Ascending aorta (tissue), 2 donors: ENCODE measurements around the gene CCR3. TPM values are rescaled to one million over a fixed set of nuclear protein-coding genes. Genes with fewer than 3 reads are reported as not detected.

ENCODE experiments used
- DNase-seq, 2 donors: peaks; one replicate each; pipeline ENCODE4 v3.0.0-alpha.2; 2019; ENCODE audit warnings: low spot score in 2 of 2
- H3K27ac ChIP-seq, 2 donors: fragments of 200-600 bp; sonication (generic); one replicate each; pipeline ENCODE4 v1.5.1; 2016 to 2017; ENCODE audit warnings: mild to moderate bottlenecking in 1 of 2
- H3K27me3 ChIP-seq: fragments of 200-600 bp; sonication (generic); one replicate; pipeline ENCODE4 v1.5.1; 2017
- H3K36me3 ChIP-seq, 2 donors: fragments of 200-600 bp; sonication (generic); one replicate each; pipeline ENCODE4 v1.5.1; 2016
- H3K4me1 ChIP-seq, 2 donors: fragments of 200-600 bp; sonication (generic); one replicate each; pipeline ENCODE4 v1.5.1; 2016 to 2017; ENCODE audit warnings: mild to moderate bottlenecking in 1 of 2
- H3K4me3 ChIP-seq, 2 donors: fragments of 200-600 bp; sonication (generic); one replicate each; pipeline ENCODE4 v1.5.1; 2016 to 2017; ENCODE audit warnings: mild to moderate bottlenecking in 1 of 2
- H3K9me3 ChIP-seq, 2 donors: fragments of 200-600 bp; sonication (generic); one replicate each; pipeline ENCODE4 v1.5.1; 2016
- intact Hi-C: fragments of 100-400 bp; cut with DNase I; formaldehyde crosslinking; loops from one replicate; pipeline ENCODE4 v1.15.1; 2023
- total RNA-seq: library from RNA; depleted of rRNA; stranded (reverse); fragments of >200 nt; gene quantifications from one replicate; pipeline ENCODE4 v1.1.0, GENCODE V29; 2016
- TF ChIP-seq, protein P1 (sequence below), 3 experiments: fragments of 200-600 bp in 2 of 3; fragments of 450-650 bp in 1 of 3; sonication (generic) in 2 of 3; IDR thresholded peaks; one replicate each; pipeline ENCODE4 v1.5.1; 2016 to 2019; ENCODE audit warnings: antibody characterized with exemption in 3 of 3, mild to moderate bottlenecking in 1 of 3, moderate library complexity in 1 of 3

The CCR3 gene
- total RNA-seq, 1 donor from 2014 or later: not detected

- TF ChIP-seq, protein P1, sequence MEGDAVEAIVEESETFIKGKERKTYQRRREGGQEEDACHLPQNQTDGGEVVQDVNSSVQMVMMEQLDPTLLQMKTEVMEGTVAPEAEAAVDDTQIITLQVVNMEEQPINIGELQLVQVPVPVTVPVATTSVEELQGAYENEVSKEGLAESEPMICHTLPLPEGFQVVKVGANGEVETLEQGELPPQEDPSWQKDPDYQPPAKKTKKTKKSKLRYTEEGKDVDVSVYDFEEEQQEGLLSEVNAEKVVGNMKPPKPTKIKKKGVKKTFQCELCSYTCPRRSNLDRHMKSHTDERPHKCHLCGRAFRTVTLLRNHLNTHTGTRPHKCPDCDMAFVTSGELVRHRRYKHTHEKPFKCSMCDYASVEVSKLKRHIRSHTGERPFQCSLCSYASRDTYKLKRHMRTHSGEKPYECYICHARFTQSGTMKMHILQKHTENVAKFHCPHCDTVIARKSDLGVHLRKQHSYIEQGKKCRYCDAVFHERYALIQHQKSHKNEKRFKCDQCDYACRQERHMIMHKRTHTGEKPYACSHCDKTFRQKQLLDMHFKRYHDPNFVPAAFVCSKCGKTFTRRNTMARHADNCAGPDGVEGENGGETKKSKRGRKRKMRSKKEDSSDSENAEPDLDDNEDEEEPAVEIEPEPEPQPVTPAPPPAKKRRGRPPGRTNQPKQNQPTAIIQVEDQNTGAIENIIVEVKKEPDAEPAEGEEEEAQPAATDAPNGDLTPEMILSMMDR (IDR thresholded peaks at IDR 0.05): no peak
- Histone ChIP-seq H3K27ac (no peak overlapping the region), H3K4me3 (no peak overlapping the region), H3K4me1 (no peaks in the 10 kb centered on the region), H3K27me3 (no peaks in the 10 kb centered on the region), H3K36me3 (no peaks in the 10 kb centered on the region), H3K9me3 (no peaks in the 10 kb centered on the region)
- intact Hi-C loops: no loop called here
- DNase-seq: no peak
Observed at GRCh38 chr3:46235425-46235824, 6.8 kb upstream of the CCR3 start.

DNA sequence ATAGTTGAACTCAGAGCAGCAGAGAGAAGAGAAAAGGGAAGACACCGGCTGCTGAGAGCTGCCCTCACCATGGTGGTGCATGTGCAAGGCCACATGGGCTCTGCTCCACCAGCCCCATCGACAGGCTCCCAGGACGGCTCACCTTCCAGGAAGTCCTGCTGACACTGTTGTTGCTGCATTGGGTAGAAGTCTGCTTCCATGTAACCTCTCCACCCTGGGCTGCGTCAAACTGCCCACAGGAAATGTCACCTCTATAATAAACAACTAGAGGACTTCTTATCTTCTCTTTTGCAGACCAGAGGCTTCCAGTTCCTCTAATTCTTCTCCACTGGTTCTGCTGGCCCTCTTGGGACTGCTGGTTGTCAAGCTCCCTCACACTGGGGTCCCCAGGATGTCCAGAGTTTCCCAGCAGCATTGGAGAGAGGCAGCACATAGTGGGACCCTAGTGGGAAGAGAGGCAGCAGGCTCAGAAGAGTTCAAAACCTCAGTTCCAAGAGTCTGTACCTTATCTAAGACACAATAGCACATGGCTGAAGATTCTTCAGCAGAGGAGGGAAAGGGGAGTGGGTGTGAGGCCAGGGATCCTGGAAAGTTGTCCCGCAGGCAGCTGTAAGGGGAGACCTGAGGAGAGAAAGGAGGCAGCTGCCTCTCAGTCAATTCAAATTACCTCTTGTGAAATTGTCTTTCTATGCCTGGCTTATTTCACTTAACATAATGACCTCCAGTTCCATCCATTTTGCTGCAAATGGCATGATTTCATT, 5.8 kb upstream of the CCR3 start:
- H3K27me3 ChIP-seq: no peaks in the 10 kb centered on the region
- TF ChIP-seq, protein P1 (IDR thresholded peaks at IDR 0.05): no peak
- H3K9me3 ChIP-seq: no peaks in the 10 kb centered on the region
- no peak overlapping the region for H3K27ac ChIP-seq
- no peak overlapping the region for H3K4me3 ChIP-seq
- H3K36me3 ChIP-seq: no peaks in the 10 kb centered on the region
- intact Hi-C loops: no loop called here
- H3K4me1 ChIP-seq: no peaks in the 10 kb centered on the region
- DNase-seq: no peak

- intact Hi-C loops: no loop called here
- TF ChIP-seq, protein P1 (IDR thresholded peaks at IDR 0.05): no peak
Observed at GRCh38 chr3:46238386-46238785, 3.9 kb upstream of the CCR3 start.

DNA sequence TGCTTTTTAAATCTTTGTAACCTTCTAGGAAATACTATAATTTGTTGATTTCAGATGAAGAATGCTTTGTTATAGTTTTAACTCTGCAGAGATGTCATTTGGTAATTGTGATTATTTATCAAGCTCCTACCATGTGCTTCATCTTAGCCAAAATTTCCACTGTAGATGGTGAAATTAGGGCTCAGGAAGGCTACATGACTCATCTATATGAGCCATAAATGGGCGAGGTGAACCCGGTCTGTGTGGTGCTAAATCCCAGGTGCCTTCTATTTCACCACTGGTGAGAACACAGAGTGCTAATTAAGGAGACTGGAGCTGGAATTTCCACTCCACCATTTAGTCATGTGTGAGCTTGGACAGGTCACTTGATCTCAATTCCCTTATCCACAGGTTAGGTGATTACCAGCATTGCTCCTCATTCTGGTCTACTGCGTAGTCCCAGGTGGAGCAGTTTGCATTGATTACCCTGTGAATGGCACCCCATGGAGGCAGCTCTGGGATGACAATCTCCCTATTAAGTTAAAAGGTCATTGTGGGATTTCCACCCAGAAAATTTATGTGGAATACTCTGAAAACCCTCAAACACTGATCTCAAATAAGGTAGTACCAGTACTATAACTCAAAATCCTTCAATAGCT, 2.8 kb upstream of the CCR3 start:
- intact Hi-C loops: no loop called here

More at GRCh38 chr3:46238386-46238785, 3.9 kb upstream of the CCR3 start:
- no peak overlapping the region for H3K27ac ChIP-seq
- no peaks in the 10 kb centered on the region for H3K27me3 ChIP-seq
- no peak overlapping the region for H3K4me3 ChIP-seq
- no peaks in the 10 kb centered on the region for H3K9me3 ChIP-seq
- H3K4me1 ChIP-seq: no peaks in the 10 kb centered on the region
- DNase-seq: no peak
- no peaks in the 10 kb centered on the region for H3K36me3 ChIP-seq

DNA sequence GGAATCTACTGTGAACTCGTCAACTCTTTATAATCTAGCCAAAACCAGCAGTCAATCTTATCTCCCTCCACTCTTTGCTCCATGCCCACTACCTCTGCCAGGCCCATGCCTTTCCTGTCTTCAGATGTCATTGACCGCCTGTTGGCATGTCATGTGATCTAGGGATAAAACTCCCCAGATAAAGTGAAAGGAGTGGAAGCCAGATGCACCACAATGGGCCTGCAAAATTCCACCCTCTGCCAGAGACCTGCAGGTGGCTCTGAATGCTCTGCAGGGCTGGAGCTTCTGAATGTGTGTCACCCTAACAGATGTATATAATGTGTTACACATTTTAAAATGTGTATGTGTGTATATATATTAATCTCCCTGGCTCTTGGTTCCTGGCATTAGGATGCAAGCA, 2.3 kb upstream of the CCR3 start:
- no peaks in the 10 kb centered on the region for H3K36me3 ChIP-seq
- DNase-seq: no peak
- no peaks in the 10 kb centered on the region for H3K9me3 ChIP-seq
- H3K27ac ChIP-seq: no peak overlapping the region
- no peak overlapping the region for H3K4me3 ChIP-seq
- no peaks in the 10 kb centered on the region for H3K27me3 ChIP-seq
- intact Hi-C loops: no loop called here
- no peaks in the 10 kb centered on the region for H3K4me1 ChIP-seq
- TF ChIP-seq, protein P1 (IDR thresholded peaks at IDR 0.05): no peak

More for the DNA sequence above, 2.8 kb upstream of the CCR3 start:
- H3K4me3 ChIP-seq: no peak overlapping the region
- no peaks in the 10 kb centered on the region for H3K27me3 ChIP-seq
- no peaks in the 10 kb centered on the region for H3K9me3 ChIP-seq
- TF ChIP-seq, protein P1 (IDR thresholded peaks at IDR 0.05): no peak
- no peak overlapping the region for H3K27ac ChIP-seq
- H3K4me1 ChIP-seq: no peaks in the 10 kb centered on the region
- H3K36me3 ChIP-seq: no peaks in the 10 kb centered on the region
- DNase-seq: no peak
